Left ventricle myocardium inferior (tissue), 1 donor: Measurements from ENCODE around the gene ACSM3. TPM values are rescaled to one million over a fixed set of nuclear protein-coding genes. Genes with fewer than 3 reads are reported as not detected.

Experiments
- total RNA-seq: library from RNA; stranded (reverse); fragmentation: NEBNext Ultra II Directional; extraction: Animal tissue kit (Norgen Biotek cat#: 25700); gene quantifications from one replicate; pipeline ENCODE4 v1.2.1, GENCODE V29; 2021
- donor health status: DM: no; HTN: yes; CAD: no; lungs with severe emphysema.

Gene ACSM3
- total RNA-seq, 1 donor from 2014 or later = 10.0 TPM

Other genes with a start within 250 kb of the ACSM3 start
- gene ACSM2B, start 187.6 kb upstream of the ACSM3 start, total RNA-seq = not detected
- 0.27 TPM for gene ACSM1, start 66.3 kb upstream of the ACSM3 start, total RNA-seq
- 18.3 TPM for gene THUMPD1, start 22.2 kb upstream of the ACSM3 start, total RNA-seq
- gene ERI2, start 42.5 kb downstream of the ACSM3 start, total RNA-seq = 9.8 TPM
- gene REXO5, start 42.5 kb downstream of the ACSM3 start, total RNA-seq = 5.9 TPM
- 9.8 TPM for gene DCUN1D3, start 136.3 kb downstream of the ACSM3 start, total RNA-seq
- 45.4 TPM for gene LYRM1, start 136.8 kb downstream of the ACSM3 start, total RNA-seq